GM19023 (cell line): ENCODE measurements around the gene ZNF219.
A peak's percentile ranks its signal among the peaks of the same experiment; 100 is the strongest.

ENCODE experiments used
- ATAC-seq: cut with Tn5 transposase; IDR thresholded peaks from one replicate; pipeline ENCODE4 v1.9.1; 2021; ENCODE audit warnings: mild to moderate bottlenecking, moderate library complexity; ENCODE audit not compliant: unreplicated experiment

ZNF219 gene

DNA sequence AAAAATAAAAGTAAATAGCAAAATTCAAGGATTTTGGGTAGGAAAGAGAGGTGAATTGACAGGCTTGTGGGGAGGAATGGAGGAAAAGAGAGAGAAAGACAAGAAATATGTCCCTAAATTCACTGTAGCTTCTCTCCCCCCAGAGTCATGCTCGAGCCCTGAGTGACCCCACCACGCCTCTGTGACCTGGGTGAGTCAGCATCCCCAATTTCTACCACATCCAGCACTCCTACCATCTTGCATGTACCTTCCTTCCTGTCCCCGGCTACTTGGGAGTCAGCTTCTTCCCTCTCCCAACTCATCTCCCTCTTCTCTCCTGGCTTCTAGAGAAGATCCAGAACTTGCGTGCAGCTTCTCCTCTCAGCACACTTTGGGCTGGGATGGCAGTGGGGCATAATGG is 9.8 kb downstream of the ZNF219 start:
- ATAC-seq: no peak

DNA sequence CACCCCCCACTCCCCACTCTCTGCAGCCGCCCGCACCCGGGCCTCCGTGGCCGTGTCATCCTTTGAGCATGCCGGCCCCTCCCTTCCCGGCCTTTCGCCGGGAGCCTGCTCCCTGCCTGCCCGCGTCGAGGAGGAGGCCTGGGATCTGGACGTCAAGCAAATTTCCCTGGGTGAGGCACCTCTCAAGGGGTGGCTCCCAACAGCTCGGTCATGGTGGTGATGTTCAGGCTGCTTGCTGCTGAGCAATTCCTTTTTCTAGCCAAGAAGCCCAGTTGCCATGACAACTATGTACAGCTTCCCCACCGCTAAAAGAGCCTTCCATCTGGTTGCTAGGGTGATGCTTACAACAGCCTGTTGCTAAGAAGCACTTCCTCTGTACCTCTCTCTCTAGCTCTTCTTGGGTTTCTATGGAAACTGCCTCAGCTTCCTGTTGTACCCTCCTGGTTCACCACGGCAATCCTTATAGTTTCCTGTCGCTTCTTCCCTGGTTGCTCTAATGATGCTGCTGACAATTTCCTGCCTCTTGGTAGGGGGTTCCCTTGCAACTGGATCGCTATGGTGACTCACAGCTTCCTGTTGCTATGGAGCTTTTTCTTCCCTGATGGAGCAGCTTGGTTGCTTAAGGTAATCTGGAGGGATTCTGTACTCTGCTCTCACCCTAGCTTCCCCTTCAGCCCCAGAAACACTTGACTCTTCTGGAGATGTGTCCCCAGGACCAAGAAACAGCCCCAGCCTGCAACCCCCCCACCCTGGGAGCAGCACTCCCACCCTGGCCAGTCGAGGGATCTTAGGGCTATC is 11.0 kb downstream of the ZNF219 start:
- peak; percentile 54 for ATAC-seq

DNA sequence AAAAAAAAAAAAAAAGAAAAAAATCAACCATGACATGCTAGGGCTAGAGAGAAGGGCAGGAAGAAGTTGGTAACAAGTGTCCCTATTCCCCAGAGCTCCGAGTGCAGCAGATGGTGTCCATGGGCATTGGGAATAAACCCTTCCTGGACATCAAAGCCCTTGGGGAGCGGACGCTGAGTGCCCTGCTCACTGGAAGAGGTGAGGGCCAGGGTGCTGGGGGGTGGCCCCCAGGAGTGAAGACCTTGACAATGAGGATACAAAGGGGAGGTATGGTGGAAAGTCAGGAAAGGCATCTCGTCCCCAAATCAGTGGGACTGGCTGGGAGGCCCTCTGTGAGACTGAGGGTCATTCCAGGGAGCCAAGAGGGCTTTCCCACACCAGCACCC is 11.6 kb downstream of the ZNF219 start:
- no peak for ATAC-seq

DNA sequence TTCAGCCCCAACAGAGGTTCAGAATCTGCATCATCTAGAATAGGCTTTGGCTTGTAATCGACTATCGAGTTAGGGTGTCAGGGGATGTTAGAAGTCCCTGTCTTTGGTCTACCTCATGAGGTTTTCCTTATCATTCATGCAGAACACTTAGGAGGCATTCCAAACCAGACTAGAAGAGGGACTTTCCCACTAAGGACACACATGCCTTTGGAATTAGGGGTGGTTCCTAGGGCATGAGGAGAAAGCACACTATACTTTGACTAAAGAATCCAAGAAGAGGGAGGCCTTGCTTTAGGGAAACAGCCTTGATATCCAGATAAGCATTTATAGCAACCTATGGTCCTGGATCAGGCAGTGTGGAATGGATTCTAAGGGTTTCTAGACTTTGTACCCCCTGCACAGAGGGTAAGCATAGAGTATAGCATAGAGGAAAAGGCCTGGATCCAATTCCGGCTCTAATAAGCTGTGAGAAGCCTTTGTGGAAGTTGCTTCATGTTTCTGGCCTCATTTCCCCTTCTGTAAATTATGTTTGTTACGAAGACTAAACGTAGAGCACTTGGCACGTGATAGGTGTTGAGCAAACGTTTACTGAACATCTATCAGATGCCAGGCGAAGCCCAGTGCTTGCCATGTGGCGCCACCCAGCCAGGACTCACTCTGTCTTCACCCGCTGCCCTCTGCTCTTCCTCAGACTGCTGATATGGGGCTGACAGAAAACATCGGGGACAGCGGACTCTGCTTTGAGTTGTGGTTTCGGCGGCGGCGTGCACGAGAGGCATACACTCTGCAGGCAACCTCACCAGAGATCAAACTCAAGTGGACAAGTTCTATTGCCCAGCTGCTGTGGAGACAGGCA is 13.2 kb downstream of the ZNF219 start:
- no peak for ATAC-seq

DNA sequence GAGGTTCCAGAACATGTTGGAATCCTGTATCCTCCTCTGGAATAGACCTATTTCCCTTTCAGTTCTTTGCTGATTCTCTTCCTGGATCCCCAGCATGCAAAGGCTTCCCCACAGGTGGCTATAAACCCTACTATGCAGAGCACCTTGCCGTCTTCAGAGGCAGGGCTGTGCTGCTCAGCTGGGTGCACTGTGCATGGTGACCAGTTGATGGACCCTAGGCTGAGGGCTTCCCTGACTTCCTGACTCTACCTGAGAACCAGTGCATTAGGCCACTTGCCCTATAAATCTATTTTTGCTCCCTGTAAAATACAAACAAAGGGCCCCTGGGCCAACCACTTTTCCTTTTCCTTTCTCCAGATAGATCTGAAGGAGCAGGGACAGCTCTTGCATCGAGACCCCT is 14.1 kb downstream of the ZNF219 start:
- ATAC-seq: no peak

DNA sequence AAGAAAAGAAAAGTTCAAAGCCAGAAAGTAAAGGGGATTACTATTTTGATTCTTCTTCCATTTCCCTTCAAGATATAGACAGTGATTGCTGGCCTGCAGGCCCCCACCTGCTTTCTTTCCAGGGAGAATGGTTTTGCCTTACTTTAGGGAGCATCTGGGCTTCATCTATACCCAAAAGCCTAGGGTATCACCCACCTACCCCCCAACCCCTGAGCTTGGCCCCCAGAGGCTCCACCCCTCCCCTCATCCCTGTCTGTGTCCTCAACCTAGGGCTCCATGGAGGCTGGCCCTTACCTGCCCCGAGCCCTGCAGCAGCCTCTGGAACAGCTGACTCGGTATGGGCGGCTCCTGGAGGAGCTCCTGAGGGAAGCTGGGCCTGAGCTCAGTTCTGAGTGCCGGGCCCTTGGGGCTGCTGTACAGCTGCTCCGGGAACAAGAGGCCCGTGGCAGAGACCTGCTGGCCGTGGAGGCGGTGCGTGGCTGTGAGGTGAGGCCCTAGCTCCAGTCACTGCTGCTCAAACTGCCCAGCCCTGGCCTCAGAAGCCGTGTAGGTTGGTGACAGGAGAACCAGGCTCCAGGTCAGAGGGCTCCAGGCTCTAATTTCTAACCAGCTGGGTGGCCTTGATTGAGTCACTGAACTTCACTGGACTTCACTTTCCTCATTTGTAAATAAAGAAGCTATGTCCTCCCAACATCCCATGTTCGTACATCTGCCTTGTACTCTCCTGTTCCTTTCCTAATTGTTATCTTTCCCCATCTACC is 14.7 kb downstream of the ZNF219 start:
- ATAC-seq: no peak

DNA sequence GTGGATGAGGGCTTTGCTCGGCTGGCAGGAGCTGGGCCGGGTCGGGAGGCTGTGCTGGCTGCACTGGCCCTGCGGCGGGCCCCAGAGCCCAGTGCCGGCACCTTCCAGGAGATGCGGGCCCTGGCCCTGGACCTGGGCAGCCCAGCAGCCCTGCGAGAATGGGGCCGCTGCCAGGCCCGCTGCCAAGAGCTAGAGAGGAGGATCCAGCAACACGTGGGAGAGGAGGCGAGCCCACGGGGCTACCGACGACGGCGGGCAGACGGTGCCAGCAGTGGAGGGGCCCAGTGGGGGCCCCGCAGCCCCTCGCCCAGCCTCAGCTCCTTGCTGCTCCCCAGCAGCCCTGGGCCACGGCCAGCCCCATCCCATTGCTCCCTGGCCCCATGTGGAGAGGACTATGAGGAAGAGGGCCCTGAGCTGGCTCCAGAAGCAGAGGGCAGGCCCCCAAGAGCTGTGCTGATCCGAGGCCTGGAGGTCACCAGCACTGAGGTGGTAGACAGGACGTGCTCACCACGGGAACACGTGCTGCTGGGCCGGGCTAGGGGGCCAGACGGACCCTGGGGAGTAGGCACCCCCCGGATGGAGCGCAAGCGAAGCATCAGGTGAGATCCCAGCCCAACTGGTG is 16.8 kb downstream of the ZNF219 start:
- ATAC-seq: no peak

DNA sequence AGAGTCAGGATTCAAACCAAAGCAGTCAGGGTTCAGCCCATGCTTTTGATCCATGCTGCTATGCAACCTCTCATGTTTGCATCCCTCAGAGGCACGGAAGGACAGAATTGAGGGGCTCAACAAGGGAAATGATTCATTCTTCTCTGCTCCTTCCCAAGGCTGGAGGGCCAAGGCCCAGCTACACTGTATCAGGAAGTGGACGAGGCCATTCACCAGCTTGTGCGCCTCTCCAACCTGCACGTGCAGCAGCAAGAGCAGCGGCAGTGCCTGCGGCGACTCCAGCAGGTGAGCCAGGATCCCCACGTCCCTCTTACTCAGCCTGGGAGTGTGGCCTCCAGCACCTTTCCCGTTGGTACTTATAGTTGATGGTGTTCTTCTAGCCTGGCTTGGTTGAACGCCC is 19.7 kb downstream of the ZNF219 start:
- ATAC-seq: no peak

DNA sequence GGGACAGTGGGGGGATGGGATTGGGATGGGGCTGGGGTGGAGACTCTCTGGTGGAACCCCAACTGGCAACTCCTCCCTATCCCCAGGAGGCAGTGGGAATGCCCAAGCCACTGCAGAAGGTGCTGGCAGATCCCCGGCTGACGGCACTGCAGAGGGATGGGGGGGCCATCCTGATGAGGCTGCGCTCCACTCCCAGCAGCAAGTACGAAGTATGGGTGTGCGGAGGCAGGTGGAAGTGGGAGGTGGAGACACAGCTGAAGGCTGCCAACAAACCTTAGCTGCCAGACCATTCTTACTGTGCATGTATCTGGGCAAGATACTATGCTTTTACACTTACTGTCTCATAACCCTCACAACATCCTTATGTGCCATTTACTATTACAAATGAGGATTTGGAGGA is 20.2 kb downstream of the ZNF219 start:
- ATAC-seq: no peak

DNA sequence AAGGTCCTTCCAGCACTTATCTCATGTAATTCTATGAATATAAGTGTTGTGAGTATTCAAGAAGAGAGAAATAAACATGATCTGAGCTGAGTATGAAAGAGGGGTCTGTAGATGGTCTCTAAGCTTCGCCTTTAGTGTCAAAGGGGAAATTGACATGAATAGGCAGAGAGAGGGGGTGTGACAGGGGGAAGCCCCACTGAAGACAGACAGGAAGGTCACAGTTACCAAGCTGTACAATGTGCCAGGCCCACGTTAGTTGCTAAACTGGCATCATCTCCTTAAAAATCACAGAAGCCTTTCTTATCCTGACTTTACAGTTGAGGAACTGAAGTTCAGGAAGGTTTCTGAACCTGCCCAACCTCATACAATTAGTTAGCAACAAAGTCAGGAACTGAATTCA is 20.8 kb downstream of the ZNF219 start:
- ATAC-seq: no peak

DNA sequence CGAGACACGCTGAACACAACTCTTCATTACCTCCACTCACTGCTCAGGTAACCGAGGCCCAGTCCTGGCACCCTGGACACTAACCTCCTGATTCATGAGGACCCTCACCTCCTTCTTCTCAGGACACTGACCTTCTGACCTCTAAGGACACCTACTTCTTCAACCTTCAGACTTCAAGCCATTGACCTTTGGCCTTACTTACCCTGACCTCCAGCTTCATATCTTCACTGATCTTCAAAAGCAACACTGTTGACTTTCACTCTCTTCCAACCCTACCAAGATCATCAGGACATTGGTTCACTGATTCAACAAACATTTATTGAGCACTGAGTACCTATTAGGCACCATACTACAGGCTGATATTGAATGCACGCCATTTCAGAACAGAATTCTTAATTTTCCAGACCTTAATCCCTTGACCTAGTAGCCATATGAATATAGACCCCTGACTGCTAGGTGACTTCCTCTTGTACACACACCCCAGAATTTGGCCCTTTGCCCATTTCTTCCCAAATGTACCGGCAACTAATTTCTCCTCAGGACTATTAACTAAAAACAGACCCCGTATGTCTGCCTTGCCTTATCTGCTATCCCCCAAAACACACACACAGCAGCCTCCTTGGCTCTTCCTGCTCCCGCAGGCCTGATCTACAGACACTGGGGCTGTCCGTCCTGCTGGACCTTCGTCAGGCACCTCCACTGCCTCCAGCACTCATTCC is 22.6 kb downstream of the ZNF219 start:
- no peak for ATAC-seq

DNA sequence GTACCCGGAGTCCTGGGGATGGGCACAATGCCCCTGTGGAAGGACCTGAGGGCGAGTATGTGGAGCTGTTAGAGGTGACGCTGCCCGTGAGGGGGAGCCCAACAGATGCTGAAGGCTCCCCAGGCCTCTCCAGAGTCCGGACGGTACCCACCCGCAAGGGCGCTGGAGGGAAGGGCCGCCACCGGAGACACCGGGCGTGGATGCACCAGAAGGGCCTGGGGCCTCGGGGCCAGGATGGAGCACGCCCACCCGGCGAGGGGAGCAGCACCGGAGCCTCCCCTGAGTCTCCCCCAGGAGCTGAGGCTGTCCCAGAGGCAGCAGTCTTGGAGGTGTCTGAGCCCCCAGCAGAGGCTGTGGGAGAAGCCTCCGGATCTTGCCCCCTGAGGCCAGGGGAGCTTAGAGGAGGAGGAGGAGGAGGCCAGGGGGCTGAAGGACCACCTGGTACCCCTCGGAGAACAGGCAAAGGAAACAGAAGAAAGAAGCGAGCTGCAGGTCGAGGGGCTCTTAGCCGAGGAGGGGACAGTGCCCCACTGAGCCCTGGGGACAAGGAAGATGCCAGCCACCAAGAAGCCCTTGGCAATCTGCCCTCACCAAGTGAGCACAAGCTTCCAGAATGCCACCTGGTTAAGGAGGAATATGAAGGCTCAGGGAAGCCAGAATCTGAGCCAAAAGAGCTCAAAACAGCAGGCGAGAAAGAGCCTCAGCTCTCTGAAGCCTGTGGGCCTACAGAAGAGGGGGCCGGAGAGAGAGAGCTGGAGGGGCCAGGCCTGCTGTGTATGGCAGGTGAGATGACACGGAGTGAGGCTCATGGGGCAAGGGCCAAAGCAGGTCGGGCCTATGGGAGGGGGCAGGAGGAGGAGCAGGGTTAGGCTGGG is 23.8 kb downstream of the ZNF219 start:
- ATAC-seq: no peak

DNA sequence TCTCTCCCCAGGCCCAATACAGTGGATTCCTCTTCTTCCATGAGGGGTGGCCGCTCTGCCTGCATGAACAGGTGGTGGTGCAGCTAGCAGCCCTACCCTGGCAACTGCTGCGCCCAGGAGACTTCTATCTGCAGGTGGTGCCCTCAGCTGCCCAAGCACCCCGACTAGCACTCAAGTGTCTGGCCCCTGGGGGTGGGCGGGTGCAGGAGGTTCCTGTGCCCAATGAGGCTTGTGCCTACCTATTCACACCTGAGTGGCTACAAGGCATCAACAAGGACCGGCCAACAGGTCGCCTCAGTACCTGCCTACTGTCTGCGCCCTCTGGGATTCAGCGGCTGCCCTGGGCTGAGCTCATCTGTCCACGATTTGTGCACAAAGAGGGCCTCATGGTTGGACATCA is 24.5 kb downstream of the ZNF219 start:
- ATAC-seq: no peak

DNA sequence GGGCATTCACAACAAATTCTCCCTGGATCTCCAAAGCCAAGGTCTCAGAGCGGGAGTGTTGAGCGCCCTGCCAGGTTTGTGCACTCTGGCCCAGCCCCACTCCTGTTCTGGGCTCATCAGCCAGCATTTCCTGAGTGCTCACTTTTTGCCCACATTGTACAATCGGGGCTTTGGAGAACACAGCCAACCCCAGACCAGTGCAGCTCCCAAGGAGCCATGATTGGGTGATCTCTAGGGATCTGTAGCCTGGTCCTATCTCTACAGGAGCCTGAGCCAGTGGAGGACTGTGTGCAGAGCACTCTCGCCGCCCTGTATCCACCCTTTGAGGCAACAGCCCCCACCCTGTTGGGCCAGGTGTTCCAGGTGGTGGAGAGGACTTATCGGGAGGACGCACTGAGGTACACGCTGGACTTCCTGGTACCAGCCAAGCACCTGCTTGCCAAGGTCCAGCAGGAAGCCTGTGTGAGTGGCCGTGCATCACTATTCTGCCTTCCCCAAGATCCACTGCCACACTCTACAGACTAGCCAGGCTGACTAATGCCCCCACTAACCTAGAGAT is 25.6 kb downstream of the ZNF219 start:
- no peak for ATAC-seq

DNA sequence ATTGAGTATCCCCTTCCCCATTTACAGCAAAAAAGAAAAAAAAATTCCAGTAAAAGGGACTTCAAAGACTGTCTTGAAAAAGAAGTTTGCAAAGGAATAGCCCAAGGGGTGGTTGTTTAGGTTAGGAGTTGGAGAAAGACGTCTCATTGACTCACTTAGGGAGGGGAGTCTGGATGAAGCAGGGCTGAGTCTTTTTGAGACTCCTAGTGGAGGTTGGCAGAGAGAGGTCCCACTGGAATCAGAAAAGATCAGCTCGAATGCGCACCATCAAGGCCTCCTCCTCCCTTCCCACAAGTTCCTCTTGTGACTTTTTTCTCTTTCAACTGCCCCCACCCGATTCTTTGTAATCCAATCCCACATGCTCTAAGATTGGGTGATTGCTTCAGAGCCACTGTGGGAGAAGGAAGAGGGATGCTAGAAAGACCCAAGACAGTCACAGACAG is 26.4 kb downstream of the ZNF219 start:
- ATAC-seq: no peak

DNA sequence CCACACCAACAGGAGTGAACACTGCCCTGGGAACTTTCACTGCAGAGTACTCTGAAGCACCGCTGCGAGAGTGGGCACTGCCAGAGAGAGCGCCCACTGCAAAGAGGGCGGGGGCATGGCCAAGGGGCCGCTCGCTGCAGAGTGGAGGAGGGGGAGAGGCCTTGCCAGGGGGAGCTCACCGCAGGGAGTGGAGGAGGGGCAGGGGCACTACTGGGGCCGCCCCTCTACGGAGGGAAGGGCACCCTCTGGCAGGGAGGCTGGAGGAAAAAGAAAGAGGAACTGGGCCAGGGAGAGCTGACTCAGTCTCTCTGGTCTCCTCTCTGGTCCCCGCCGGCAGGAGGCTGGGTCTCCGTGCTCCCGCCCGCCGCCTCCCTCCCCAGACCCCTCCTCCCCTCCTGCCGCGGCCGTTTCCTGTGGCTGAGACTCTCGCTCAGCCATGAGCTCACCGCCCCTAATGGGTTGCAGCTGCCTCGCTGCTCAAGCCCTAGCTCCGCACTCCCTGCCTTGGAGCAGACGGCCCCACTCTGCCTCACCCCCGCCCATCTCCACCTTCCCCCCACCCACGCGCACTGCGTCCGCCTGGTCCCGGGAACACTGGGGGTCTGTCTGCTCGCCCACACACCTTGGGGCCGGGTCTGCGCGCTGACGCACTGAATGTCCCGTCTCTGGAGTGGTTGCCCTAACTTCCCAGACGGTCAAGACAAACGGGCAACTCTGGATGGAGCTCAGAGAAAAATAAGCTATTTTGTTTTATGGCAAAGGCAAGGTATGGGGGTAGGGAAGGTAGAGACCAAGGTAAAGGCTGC is 27.0 kb downstream of the ZNF219 start:
- ATAC-seq: peak; percentile 70

DNA sequence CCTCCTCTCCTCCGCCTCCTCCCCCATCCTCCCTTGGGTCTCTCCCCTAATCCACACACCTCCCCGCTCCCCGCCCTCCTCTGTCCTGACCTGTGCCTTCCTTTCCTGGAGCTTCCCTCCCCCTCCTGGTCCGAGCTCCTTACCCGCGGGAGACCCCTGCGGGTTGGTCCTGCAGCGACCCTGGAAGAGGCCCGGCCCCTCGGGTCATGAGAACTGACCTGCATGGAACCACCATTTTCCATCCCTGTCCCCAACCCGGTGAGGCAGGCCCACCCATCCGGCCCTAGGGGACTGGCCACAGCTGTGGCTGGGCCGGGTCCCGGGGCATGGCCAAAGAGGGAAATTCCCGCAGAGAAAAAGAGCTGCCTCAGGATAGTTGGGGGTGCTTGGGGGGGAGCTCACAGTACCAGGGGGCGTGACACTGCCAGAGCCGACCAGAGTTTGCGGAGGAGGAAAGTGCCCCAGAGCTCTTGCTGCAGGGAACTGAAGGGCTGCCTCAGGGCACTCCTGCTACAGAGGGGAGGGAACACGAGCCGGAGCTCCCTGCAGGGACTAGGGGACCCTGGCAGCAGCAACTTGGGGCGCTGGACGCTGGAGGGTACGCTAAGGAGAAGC is 27.7 kb downstream of the ZNF219 start:
- peak; percentile 17 for ATAC-seq

DNA sequence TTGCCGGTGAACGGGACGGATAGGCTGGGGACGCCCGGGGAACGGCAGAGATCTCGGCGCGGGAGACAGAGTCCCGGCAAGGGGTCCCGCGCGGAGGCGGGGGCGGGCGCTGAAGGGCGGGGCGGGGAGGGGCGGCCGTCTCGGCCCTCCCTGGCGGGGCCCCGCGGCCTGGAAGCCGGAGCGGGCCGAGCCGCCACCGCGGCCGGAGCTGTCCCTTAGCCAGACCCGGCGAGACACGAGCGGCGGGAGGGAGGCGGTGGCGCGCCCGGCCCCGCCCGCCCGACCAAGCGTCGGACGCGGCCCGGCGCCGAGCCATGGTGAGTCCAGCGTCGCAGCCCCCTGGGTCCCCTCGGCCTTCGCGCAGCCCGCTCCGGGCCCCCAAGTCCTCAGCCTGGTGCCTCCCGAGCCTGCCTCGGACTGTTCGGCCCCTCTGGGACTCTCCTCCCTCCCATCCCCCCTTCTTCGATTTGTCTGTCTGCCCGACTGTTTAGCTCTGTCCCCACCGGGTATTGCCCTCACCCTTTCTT is 28.3 kb downstream of the ZNF219 start, which contains the start of gene ARHGEF40:
Gene ARHGEF40, plus strand, starts transcription at position 222 of the 527 bp plus-strand sequence. Its CDS starts 93 bp downstream, at position 315.
- ATAC-seq: peak; percentile 27
